GM19372 (cell line): Measurements from ENCODE around the gene FAM177A1.
"Not testable (repeated sequence)": the region's sequence is repeated elsewhere in the genome, so short reads cannot be mapped to it uniquely, and the experiment has no call there.

ENCODE experiments used
- ATAC-seq: cut with Tn5 transposase; IDR thresholded peaks from one replicate; pipeline ENCODE4 v1.9.1; 2021; ENCODE audit warnings: mild to moderate bottlenecking, low read depth, moderate library complexity; ENCODE audit not compliant: unreplicated experiment

The FAM177A1 gene, protein sequence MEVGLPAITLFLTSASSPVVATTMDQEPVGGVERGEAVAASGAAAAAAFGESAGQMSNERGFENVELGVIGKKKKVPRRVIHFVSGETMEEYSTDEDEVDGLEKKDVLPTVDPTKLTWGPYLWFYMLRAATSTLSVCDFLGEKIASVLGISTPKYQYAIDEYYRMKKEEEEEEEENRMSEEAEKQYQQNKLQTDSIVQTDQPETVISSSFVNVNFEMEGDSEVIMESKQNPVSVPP

DNA sequence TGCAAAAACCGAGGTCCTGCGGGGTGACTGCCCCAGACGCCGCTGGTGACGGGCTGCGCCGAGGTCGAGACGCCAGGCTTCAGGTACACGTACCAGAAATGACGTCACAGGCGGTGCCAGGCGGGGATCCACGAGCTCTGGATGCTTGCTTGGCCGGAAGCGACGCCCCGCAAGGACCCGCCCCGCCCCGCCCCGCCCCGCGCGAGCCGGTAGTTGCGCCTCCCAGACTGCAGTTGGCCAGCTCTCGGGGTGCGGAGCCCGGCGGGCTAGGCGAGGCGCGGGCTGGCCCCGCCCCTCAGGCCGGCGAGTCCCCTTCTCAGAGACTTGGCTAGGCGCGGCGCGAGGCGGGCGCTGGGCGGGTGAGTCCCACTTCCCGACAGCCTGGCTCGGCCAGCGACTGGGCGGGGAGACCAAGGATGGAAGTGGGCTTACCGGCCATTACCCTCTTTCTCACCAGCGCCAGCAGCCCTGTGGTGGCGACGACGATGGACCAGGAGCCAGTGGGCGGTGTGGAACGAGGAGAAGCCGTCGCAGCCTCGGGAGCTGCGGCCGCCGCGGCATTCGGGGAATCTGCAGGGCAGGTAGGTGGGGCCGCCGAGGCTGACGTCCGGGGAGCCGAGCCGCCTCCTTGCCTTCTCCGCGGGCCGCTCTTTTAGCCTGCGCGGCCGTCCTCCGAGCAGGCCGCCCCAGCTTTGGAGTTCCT lies at the start of gene FAM177A1:
Gene FAM177A1 (plus strand): TSS at position 225 of the 703 bp plus-strand sequence. CDS start 192 bp downstream, at position 417.
- ATAC-seq, result peak; percentile 94

DNA sequence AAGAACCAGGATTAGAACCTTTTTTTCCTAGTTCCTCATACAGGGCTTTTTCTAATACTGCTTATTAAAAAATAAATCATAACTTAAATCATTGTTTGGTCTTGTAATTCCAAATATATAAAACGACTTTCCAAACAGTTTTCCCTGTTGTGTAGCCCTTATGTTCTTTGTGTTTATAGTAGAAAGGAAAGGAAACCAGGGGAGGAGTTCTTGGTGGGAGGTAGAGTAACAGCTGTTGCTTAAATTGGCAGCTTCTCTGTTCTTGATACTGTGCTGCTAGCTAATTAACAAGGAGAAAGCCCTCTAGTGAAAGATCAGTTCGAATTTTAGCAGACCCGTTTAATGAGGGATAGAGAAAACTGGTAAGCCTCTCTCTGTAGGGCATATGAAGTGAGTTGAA lies 48.3 kb upstream of the FAM177A1 start:
- no peak for ATAC-seq

DNA sequence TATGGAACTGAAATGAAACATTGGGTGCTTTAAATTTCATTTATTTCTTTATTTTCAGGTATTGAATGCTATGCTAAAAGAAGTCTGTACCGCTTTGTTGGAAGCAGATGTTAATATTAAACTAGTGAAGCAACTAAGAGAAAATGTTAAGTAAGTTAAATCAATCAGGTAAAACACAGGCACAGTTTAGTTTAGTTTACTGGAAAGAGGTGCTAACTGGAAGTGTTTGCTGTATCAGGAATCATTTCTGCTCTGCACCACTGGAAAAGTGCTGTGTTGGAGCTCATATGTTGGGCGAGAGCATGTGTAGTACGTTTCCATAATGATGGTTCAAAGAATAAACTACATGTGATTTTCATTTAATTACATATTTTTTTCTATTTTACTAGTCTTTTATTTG lies 46.6 kb upstream of the FAM177A1 start:
- ATAC-seq, result no peak

DNA sequence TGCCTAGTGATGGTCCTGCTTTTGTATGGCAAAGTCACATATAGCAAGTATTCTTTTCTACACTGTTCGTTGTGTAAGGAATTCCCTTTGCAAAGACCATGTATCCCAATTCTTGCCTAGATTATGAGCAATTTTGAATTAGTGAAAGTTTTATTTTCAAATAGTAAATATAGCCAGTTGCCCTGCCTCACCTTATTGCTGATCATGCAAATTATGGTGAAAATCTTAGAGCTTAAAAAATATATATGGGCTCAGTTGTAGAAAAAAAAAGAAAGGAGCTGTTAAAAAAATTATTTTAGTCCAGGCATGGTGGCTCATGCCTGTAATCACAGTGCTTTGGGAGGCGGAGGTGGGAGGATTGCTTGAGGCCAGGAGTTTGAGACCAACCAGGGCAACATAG lies 44.5 kb upstream of the FAM177A1 start:
- ATAC-seq, result no peak

DNA sequence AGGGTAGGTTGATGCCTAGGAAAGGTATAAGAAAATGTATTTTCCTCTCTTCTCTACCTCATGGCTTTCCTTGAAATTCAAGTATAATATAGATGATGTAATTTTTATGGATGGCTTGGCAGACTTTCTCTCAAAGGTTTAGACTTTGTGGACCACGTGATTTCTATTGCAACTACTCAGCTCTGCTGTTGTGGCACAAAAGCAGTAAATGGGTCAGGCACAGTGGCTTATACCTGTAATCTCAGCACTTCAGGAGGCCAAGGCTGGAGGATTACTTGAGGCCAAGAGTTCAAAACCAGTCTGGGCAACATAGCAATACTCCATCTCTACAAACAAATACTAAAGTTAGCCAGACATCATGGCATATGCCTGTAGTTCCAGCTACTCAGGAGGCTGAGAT lies 41.2 kb upstream of the FAM177A1 start:
- no peak for ATAC-seq

DNA sequence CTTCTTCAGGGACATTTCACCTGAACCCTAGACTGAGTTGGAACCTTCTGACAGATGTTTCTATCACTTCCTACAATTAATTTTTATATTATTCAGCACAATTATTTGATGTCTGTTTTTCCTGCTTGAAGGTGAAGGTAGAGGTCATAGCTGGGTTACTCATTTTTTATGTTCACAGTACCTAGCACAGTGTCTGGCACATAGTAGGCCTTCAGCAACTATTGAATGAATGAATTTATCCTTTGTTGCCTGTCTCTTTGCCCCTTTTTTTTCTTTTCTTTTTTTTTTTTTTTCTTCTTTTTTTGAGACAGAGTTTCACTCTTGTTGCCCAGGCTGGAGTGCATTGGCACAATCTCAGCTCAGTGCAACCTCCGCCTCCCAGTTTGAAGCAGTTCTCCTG lies 29.5 kb upstream of the FAM177A1 start:
- no peak for ATAC-seq

DNA sequence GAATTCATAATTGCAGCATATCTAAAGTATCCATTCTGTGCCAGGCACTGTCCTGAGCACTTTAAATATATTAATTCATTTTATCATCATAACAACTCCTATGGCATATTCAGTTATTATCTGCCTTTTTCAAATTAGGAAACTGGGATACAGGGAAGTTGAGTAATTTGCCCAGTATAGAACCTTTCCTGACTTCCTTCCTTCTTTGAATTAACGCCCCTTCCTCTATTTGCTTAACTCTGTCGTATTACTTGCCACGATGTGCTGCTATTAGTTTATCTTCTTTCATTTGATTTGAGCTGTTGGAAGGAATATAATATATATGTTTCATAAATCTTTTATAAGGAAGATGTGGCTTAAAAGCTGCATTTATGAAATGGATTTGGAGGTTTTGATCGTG lies 25.4 kb upstream of the FAM177A1 start:
- no peak for ATAC-seq

DNA sequence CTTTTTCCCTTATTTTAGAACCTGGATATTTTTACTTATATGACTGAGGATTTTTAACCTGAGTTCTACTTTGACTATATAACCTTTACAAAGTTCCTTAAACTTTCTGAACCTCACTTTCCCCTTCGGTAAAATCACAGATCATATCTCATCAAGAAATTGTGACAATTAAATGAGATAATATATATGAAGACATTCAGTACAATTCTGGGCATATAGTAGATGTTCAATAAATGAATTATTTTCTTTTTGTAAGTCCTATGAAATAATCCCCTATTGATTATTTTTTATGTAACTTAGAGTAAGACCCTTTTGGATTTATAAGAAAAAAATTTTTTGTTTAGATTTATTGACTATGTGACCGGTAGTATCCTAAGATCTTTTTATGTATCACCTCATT lies 17.6 kb upstream of the FAM177A1 start:
- ATAC-seq, result no peak

DNA sequence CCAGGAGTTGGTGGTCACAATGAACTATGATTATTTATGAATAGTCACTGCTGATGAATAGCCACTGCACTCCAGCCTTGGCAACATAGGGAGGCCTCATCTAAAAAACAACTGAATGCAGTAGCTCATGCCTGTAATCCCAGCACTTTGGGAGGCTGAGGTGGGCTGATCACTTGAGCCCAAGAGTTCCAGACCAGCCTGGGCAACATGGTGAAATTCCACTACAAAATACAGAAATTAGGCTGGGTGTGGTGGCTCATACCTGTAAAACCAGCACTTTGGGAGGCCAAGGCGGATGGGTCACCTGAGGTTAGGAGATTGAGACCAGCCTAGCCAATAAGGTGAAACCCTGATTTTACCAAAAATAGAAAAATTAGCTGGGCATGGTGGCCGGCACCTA lies 13.5 kb upstream of the FAM177A1 start:
- no peak for ATAC-seq

DNA sequence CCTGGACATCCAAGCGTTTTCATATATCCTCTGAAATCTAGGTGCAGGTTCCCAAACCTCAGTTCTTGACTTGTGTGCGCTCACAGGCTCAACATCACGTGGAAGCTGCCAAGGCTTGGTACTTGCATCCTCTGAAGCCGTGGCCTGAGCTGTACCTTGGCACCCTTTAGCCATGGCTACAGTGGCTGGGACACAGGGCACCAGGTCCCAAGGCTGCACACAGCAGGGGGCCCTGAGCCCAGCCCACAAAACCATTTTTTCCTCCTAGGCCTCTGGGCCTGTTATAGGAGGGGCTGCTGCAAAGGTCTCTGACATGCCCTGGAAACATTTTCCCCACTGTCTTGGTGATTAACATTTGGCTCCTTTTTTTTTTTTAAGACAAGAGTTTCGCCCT lies 11.6 kb upstream of the FAM177A1 start:
- ATAC-seq, result no peak

DNA sequence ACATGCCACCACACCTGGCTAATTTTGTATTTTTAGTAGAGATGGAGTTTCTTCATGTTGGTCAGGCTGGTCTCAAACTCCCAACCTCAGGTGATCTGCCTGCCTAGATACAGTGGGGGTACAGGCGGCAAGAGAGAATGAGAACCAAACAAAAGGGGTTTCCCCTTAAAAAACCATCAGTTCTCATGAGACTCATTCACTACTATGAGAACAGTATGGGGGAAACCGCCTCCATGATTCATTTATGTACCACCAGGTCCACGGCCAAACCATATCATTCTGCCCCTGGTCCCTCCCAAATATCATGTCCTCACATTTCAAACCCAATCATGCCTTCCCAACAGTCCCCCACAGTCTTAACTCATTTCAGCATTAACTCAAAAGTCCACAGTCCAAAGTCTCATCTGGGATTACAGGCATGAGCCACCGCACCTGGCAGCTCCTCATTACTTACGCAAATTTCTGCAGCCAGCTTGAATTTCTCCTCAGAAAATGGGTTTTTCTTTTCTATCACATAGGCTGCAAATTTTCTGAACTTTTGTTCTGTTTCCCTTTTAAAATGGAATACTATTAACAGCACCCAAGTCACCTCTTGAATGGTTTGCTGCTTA lies 11.0 kb upstream of the FAM177A1 start:
- ATAC-seq, result not testable (repeated sequence)

DNA sequence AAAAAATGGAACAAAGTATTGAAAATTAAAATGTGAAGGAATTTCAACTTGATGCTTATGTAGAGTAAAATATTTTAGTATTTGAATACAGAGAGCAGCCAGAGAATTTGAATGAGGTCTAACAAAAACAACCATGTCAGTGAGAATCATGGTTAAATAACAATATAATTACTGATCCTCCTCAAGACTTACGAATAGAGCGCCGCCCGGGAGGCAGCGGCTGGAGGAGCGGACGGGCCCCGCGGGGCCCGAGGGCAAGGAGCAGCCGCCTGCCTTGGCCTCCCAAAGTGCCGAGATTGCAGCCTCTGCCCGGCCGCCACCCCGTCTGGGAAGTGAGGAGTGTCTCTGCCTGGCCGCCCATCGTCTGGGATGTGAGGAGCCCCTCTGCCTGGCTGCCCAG lies 7.8 kb upstream of the FAM177A1 start:
- not testable (repeated sequence) for ATAC-seq

DNA sequence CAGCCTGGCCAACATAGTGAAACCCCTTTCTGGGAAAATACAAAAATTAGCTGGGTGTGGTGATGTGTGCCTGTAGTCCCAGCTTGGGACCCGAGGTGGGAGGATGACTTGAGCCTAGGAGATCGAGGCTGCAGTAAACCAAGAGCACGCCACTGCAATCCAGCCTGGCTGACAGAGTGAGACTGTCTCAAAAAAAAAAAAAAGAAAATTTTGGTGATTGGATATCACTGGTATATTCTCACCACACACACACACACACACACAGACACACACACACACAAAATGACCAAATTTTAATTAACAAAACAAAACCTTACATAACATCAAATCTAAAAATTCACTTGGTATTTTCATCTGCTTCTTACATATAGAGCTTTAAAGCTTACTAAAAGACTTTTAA lies 3.4 kb upstream of the FAM177A1 start:
- ATAC-seq, result no peak

DNA sequence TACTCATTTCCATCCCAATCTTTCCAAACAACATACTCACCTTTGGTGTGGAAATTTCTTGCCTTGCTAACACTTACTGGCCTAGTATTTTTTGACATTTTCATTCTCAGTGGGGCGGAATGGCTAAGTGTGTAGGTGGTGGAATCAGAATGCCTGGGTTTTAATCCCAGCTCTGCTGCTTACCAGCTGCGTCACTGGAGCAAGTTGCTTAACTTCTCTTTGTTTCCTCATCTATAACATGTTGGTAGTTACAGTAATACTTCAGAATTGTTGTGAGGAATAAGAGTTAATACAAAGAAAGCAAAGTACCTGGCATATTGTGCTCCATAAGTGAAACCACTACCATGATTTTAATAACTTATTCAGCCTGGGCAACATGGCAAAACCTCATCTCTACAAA lies 3.0 kb upstream of the FAM177A1 start:
- no peak for ATAC-seq

DNA sequence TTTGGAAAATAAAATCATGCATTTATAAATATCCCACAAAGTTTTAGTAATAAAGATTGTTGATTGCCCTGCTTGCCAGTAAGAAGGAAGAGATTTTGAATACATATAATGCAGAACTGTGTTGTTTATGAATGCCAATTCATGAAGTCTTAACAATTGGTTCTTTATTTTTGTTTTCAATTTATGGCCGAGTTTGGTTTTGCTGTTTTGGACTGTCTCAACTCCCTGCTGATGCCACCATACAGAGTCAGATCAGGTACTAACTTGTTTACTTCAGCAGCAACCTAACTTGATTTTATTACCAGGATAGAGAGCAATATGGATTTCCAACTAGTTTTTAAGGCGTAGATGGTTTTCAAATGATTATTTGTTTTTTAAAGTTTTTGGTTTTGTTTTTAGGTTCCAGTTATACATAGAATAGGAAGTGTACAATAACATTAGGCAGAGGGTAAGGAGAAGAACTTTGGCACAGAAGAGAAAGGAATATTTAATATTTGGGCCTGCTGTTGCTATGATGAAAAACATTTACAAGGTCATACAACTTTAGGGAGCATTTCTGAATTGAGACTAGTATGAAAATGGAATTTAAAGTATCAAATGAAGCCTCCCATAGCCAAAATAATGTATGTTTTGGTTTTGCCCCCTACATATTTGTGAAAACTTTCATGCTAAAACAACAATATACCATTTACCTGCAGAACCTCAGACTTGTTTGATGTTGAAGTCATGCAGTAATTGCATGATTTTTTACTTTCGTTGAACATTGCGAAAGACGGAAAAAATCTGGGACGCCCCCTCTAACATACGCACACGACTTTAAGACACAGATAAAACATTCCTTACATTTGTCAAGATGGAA lies 904 bp upstream of the FAM177A1 start:
- ATAC-seq, result no peak

DNA sequence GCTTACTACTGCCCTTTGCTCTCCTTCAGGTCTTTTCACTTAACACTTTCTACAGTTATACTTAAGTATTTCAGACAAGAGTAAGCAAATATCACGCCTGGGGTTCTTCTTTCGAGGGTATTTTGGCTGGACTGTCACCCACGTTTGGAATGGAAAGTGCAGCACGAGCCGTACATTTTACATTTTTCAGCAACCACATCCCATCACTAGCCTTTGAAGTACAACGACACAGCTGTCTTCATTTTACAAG lies 349 bp upstream of the FAM177A1 start:
- no peak for ATAC-seq

DNA sequence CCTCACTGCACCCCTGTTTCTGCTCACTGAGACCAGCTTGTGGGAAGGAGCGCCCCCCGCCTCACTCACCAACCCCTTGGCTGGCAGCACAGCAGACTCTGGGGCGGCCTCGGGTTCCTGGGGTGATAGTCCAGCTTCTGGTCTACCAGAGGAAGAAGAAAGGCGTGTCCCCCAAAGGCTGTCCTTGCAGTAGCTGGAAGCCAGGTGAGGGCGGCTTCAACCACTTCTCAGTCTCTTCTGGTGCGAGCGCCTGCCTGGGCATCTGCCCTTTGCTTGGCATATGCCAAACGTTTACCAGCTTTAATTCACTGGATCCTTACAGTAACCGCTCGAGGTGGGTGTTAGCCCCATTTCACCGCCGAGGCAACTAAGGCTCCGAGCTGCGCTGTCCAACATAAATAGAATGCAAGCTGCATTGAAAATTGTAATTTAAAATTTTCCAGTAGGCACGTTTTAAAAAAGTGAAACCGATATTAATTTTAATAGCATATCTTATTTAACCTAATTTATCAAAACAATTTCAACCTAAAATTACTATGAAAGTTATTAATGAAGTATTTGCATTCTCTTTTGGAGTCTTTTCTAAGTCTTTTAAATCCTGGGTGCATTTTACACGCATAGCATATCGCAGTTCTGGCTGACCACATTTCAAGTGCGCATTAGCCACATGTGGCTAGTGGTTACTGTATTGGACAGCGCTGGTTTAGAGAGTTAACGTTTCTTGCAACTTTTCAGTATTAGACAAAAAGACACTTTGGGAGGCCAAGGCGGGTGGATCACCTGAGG lies 872 bp downstream of the FAM177A1 start:
- no peak for ATAC-seq

DNA sequence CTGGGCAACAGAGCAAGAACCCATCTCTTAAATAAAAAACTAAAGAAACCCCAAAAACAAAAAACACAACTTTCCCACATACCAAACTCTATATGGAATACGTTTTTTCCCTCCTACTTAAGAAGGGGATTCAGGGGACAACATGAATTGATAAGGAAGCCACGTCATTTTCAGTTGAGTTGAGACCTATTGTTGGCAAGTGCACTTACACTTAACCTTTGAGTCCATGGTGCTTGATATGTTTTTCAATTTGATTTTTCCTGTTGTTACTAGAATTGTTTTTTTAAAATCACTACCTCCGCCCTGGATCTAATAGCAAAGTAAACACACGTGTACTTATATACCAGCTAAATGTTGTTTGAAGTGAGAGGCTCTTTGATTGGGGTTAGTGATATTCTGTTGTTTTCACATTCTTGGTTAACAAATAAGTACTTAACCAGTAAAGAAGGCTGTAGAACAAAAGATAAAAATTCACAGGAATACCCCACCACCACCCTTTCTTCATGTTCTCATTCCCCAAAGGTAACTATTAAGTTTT lies 2.0 kb downstream of the FAM177A1 start:
- ATAC-seq, result no peak

DNA sequence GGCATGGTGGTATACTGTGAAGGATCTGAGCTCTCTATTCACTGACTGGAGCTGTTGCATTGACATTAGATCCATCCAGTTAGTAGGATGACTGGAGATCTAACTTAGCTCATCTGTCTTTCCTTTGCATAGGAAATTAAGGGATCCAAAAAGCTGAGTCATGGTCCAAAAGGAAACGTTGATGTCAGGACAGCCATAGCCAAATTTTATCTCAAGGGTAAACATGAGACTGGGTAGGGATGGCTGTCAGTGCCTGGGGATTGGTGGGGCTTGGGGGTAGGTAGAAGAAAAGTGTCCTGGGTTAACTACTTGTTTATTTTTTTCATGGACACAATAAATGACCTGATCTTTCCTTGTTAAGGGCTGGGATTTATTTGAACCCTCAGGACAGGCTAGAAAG lies 4.6 kb downstream of the FAM177A1 start:
- no peak for ATAC-seq

DNA sequence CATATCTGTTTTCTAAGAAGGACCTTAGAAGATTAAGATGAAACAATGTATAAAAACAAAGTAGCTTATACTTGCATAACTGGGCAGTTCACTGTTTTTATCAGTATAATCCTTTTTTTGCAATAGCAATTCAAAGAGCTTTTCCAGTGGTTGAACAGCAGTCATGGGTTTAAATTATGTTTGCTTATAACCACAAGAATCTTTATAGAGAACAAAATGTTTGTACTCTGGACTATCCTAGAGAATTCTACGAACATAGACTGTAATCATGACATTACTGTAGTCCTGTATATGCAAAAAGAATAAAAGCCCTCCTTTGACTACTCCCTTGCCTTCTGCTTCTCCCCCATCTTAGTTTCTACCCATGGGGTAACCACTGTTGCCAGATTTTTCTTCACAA lies 5.7 kb downstream of the FAM177A1 start:
- ATAC-seq, result no peak
